Measurements from ENCODE around the gene MSLN. TPM values are rescaled to one million over a fixed set of nuclear protein-coding genes. Genes with fewer than 3 reads are reported as not detected.

Gene MSLN
- total and polyA plus RNA-seq, 2 of the 8 experiments (the other 6 are each of a cell fraction or from before 2014, with no cell fraction given) = 0.28 to 0.50 TPM

DNA sequence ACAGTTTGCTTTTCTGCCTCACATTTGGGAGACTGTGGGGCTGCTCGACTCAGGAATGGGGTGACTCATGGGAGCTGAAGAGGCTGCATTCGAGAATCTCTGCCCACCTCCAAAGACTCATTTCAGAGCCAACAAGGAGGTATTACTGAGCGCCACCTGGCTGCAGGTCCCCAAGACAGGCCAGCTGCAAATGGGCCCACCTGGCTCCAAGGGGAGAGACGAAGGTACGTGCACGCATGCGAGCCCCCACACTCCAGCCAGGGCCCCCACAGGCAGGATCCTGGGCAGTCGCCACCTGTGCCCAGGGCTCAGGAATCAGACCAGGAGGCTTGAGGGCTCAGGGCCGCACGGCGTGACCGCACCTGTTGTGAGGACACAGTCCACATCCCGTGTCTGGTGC is 27.6 kb upstream of the MSLN start (continued):
- TF ChIP-seq KDM1A (IDR thresholded peaks at IDR 0.05; ENCODE audit: borderline replicate concordance, low read length) = no peak
